ENCODE measurements around the gene SAFB2. TPM values are rescaled to one million over a fixed set of nuclear protein-coding genes. Genes with fewer than 3 reads are reported as not detected.

The SAFB2 gene
- total RNA-seq, 4 donors from 2014 or later: 45.0 to 250 (median 129) TPM

GRCh38 chr19:5603626-5604025 lies 18.9 kb downstream of the SAFB2 start:
- H3K27me3 ChIP-seq: no peaks in the 10 kb centered on the region
- no peak for TF ChIP-seq POLR2A (IDR thresholded peaks at IDR 0.05)
- TF ChIP-seq CTCF (IDR thresholded peaks at IDR 0.05): no peak
- no peaks in the 10 kb centered on the region for H3K36me3 ChIP-seq
- no peak overlapping the region for H3K4me3 ChIP-seq
- no peaks in the 10 kb centered on the region for H3K9me3 ChIP-seq
- intact Hi-C loops (cut with DNase I; ENCODE audit: low total_unique reads): no loop called here
- no peak for DNase-seq
- no peaks in the 10 kb centered on the region for H3K4me1 ChIP-seq
- no peak overlapping the region for H3K27ac ChIP-seq

DNA sequence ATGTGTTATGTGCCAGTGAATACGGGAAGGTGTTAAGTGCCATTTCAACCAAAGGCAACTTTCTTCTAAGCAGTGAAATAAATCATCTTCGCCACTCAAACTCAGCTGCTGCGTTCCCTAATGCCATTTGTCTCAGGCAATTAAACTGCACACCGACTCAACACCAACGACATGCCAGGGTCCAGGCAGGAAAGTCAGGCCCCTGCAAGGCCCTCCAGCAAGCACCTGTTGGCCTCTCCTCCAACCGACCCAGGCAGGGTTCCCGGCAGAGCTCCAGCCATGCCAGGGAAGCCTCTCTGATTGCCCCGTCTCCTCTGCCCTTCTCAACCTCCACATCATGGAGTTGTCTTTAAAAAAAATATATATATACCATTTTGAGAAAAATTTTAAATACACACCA lies 21.8 kb downstream of the SAFB2 start:
- TF ChIP-seq CTCF (IDR thresholded peaks at IDR 0.05): no peak
- no peak for TF ChIP-seq POLR2A (IDR thresholded peaks at IDR 0.05)
- DNase-seq: no peak
- no peaks in the 10 kb centered on the region for H3K36me3 ChIP-seq

GRCh38 chr19:5595745-5596144 lies 26.8 kb downstream of the SAFB2 start:
- intact Hi-C loops (cut with DNase I; ENCODE audit: low total_unique reads): no loop called here
- Histone ChIP-seq H3K4me1 (no peaks in the 10 kb centered on the region), H3K9me3 (no peaks in the 10 kb centered on the region), H3K27me3 (no peaks in the 10 kb centered on the region), H3K4me3 (no peak overlapping the region), H3K36me3 (no peaks in the 10 kb centered on the region), H3K27ac (no peak overlapping the region)
- DNase-seq: no peak
- TF ChIP-seq POLR2A (IDR thresholded peaks at IDR 0.05) (no peak), CTCF (IDR thresholded peaks at IDR 0.05) (no peak)

More for the DNA sequence above, 21.8 kb downstream of the SAFB2 start:
- no peak overlapping the region for H3K4me3 ChIP-seq
- H3K9me3 ChIP-seq: no peaks in the 10 kb centered on the region
- H3K4me1 ChIP-seq: no peaks in the 10 kb centered on the region
- intact Hi-C loops (cut with DNase I; ENCODE audit: low total_unique reads): no loop called here
- H3K27me3 ChIP-seq: no peaks in the 10 kb centered on the region
- no peak overlapping the region for H3K27ac ChIP-seq

- intact Hi-C loops (cut with DNase I; ENCODE audit: low total_unique reads): no loop called here
- DNase-seq: no peak
- H3K27ac ChIP-seq: no peak overlapping the region
- H3K4me1 ChIP-seq: no peaks in the 10 kb centered on the region
- no peak for TF ChIP-seq POLR2A (IDR thresholded peaks at IDR 0.05)
- no peak for TF ChIP-seq CTCF (IDR thresholded peaks at IDR 0.05)
- H3K36me3 ChIP-seq: no peaks in the 10 kb centered on the region
- no peak overlapping the region for H3K4me3 ChIP-seq
- no peaks in the 10 kb centered on the region for H3K9me3 ChIP-seq
- no peaks in the 10 kb centered on the region for H3K27me3 ChIP-seq
Observed at GRCh38 chr19:5595129-5595528, 27.4 kb downstream of the SAFB2 start.

DNA sequence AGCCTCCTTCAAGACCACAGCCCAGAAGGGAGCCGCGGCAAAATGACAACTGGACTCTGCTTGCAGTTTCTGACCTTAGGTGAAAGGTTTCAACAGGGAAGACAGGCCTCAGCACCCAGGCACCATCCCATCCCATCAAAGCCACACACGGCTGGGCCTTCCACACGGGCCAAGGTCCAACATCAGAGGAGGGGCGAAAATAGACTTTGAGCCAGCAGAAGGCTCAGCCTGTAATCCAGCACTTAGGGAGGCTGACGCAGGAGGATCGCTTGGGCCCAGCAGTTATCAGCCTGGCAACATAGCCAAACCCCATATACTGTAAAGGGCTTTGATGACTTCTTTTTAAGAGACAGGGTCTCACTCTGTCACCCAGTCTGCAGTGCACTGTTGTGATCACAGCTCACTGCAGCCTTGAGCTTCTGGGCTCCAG lies 28.0 kb downstream of the SAFB2 start:
- TF ChIP-seq CTCF (IDR thresholded peaks at IDR 0.05): no peak
- TF ChIP-seq POLR2A (IDR thresholded peaks at IDR 0.05): no peak
- H3K4me1 ChIP-seq: no peaks in the 10 kb centered on the region
- H3K4me3 ChIP-seq: no peak overlapping the region
- no peaks in the 10 kb centered on the region for H3K27me3 ChIP-seq
- no peak for DNase-seq
- no peak overlapping the region for H3K27ac ChIP-seq
- intact Hi-C loops (cut with DNase I; ENCODE audit: low total_unique reads): no loop called here
- no peaks in the 10 kb centered on the region for H3K9me3 ChIP-seq
- H3K36me3 ChIP-seq: no peaks in the 10 kb centered on the region

Data from uterus (tissue), 4 donors.